ENCODE measurements around the gene PLA2G2C. TPM values are rescaled to one million over a fixed set of nuclear protein-coding genes. Genes with fewer than 3 reads are reported as not detected.

PLA2G2C gene
- total and polyA plus RNA-seq, 8 donors = 0.06 to 0.16 (median 0.11) TPM; not detected in 3

DNA sequence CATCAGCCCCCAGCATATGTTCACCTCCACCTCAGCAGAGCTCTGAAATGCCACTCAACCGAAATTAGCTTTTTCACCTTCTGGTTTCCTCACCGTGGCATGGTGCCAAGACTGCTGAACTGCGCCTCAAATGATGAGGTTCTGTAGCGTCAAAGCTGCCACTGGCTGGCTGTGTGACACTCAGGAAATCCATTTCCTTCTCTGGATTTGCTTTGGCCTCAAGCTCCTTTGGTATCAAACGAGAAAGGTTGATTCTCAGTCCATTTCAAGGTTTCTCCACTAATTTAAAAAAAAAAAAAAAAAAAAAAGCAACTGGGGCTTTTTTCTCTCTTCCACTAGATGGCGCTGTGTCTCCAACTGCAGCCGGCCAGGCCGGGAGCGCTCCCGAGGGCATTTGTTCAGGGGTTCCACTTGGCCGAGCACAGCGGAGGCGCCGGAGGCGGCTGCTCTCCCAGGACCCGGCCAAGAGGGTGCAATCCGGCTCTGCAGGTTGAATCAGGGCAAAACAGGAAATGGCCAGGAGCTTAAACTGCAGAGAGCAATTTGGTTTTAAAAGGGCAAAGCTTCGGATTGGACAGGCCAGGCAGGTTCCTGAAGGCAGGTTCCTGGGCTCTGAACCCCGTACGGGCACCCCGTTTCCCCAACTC lies 26.5 kb upstream of the PLA2G2C start:
- Histone ChIP-seq H3K4me1 (peaks cover 0 to 12% of the 10 kb centered on the region in 2 donors), H3K27me3 (peaks cover 0 to 80% of the 10 kb centered on the region in 2 donors), H3K9me3 (no peaks in the 10 kb centered on the region), H3K36me3 (no peaks in the 10 kb centered on the region), H3K27ac (no peak overlapping the region), H3K4me3 (no peak overlapping the region)
- DNase-seq = peak; percentile 42 to 86 (median 72)
- peak; percentile 95 for ATAC-seq
- intact Hi-C loops (cut with DNase I) = loop anchor here in 1 of 2 donors (5.0 kb wide), 1 partner anchor 279 kb away; no protein-coding TSS in a partner anchor
- TF ChIP-seq, protein P1, sequence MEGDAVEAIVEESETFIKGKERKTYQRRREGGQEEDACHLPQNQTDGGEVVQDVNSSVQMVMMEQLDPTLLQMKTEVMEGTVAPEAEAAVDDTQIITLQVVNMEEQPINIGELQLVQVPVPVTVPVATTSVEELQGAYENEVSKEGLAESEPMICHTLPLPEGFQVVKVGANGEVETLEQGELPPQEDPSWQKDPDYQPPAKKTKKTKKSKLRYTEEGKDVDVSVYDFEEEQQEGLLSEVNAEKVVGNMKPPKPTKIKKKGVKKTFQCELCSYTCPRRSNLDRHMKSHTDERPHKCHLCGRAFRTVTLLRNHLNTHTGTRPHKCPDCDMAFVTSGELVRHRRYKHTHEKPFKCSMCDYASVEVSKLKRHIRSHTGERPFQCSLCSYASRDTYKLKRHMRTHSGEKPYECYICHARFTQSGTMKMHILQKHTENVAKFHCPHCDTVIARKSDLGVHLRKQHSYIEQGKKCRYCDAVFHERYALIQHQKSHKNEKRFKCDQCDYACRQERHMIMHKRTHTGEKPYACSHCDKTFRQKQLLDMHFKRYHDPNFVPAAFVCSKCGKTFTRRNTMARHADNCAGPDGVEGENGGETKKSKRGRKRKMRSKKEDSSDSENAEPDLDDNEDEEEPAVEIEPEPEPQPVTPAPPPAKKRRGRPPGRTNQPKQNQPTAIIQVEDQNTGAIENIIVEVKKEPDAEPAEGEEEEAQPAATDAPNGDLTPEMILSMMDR (IDR thresholded peaks at IDR 0.05) = peak; percentile 65 to 75

DNA sequence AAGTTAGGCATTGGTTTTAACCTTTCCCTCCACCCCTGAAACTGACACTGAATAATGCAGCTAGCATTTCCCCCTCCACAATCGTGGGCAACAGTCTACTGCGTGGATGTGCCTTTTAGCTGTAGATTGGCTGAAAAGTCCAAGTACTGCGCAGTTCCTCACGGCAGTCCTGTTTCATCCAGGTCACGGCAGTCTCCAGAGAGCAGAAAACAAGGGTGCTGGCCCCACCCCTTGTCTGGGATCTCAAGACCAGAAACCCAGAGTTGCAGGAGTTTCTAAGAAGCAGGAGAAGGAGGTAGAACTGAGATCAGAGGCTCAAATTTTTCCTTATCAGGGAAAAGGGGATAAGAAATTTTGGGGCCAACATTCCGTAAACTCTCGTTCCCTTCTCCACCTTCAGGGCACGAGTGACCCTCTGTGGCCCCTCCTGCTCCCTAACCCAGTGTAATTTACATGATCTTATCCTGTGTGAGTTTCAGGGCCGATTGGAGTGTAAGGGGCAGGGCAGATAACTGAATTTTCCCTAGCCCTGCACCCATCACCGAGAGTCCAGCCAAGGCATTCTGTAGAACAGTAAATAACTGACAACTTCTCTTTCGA lies 25.9 kb upstream of the PLA2G2C start:
- H3K27ac ChIP-seq = no peak overlapping the region
- ATAC-seq = no peak
- no peaks in the 10 kb centered on the region for H3K36me3 ChIP-seq
- TF ChIP-seq, protein P1 (IDR thresholded peaks at IDR 0.05) = no peak
- H3K27me3 ChIP-seq = peaks cover 0 to 76% of the 10 kb centered on the region in 2 donors
- H3K9me3 ChIP-seq = no peaks in the 10 kb centered on the region
- no peak for DNase-seq
- peaks cover 0 to 12% of the 10 kb centered on the region in 2 donors for H3K4me1 ChIP-seq
- intact Hi-C loops (cut with DNase I) = loop anchor here in 1 of 2 donors (5.0 kb wide), 1 partner anchor 280 kb away; no protein-coding TSS in a partner anchor
- no peak overlapping the region for H3K4me3 ChIP-seq

DNA sequence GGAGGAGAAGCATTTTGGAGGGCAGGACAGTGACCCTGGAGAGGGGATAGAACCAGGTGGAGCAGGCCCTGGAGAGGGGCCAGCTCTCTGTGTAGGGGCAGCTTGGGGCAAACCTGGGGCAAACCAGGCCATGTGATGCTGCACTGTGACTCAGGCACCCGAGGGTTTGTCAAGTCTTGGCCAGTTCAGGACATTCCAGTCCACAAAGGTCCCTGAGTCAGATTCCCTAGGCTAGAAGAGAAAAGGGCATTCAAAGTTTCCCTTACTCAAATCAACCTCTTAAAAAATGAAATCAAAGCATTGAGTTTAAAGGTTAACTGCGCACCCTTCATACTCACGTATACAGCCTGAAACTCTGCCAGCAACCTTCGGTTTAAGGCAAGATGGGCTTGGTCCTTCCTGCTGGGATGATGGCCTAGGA lies 25.2 kb upstream of the PLA2G2C start:
- TF ChIP-seq, protein P1 (IDR thresholded peaks at IDR 0.05) = no peak
- Histone ChIP-seq H3K4me3 (no peak overlapping the region), H3K27ac (no peak overlapping the region), H3K27me3 (peaks cover 0 to 72% of the 10 kb centered on the region in 2 donors), H3K36me3 (no peaks in the 10 kb centered on the region), H3K9me3 (no peaks in the 10 kb centered on the region), H3K4me1 (peaks cover 0 to 12% of the 10 kb centered on the region in 2 donors)
- ATAC-seq (peak; percentile 26), DNase-seq (no peak)
- intact Hi-C loops (cut with DNase I) = loop anchor here in 1 of 2 donors (5.0 kb wide), 1 partner anchor 281 kb away; no protein-coding TSS in a partner anchor

DNA sequence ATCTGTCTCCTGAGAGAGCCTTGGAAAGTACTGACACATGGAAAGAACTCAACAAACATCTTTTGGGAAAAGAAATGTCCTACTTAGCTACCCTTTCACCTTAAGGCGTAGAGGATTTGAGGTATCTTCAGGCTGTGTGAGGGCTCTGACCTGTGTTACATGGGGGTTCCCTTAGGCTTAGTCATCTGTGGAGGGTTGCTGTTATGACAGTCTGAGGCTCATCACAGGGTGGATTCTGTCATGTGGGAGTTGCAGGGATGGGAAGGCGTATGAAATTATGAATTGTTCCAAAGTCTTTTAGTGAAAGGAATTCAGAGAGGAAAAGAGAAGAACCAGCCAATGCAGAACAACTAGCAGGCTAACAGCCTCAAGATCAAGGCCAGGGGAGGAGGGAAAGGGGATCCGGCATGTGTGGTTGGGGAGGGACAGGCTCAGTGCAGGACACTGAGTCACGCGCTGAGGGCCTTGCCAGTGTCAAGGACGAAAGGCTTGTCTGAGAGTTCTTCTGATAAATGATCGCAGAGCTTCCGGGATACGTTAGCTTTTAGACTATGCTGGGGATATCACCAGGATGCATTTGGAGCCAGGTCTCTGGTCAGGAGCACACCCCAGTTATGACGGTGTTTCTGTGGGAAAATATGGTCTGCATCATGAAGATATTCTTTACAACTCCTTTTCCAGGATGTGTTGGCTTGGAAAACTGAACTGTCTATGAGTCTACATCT lies 24.6 kb upstream of the PLA2G2C start:
- intact Hi-C loops (cut with DNase I) = loop anchor here in 1 of 2 donors (5.0 kb wide), 1 partner anchor 281 kb away; no protein-coding TSS in a partner anchor
- Histone ChIP-seq H3K4me1 (peaks cover 0 to 12% of the 10 kb centered on the region in 2 donors), H3K4me3 (no peak overlapping the region), H3K36me3 (no peaks in the 10 kb centered on the region), H3K9me3 (no peaks in the 10 kb centered on the region), H3K27me3 (peaks cover 0 to 66% of the 10 kb centered on the region in 2 donors), H3K27ac (no peak overlapping the region)
- DNase-seq (no peak), ATAC-seq (no peak)
- TF ChIP-seq, protein P1 (IDR thresholded peaks at IDR 0.05) = no peak
